H1 (cell line): ENCODE results near the gene MTMR6. TPM values are rescaled to one million over a fixed set of nuclear protein-coding genes. Genes with fewer than 3 reads are reported as not detected.

Source experiments
- ASH2L ChIP-seq: fragments of 200-600, 300-600 bp; sonication (generic); IDR thresholded peaks from one replicate; pipeline ENCODE4 v1.7.1; 2017; ENCODE audit warnings: low read length
- CEBPB ChIP-seq: IDR thresholded peaks from 2 replicates; pipeline ENCODE4 v1.6.1; 2012; ENCODE audit warnings: low read depth, low read length
- CHD1 ChIP-seq: IDR thresholded peaks from 2 replicates; pipeline ENCODE4 v1.6.1; 2012; ENCODE audit warnings: low read depth, low read length, improper control_type of control experiment
- EZH2 ChIP-seq: fragments of 200-600 bp; sonication (generic); IDR thresholded peaks from 2 replicates; pipeline ENCODE4 v1.7.1; 2012; ENCODE audit warnings: low read depth, mild to moderate bottlenecking, moderate library complexity, low read length, inconsistent platforms; ENCODE audit not compliant: severe bottlenecking
- RFX5 ChIP-seq: IDR thresholded peaks from 2 replicates; pipeline ENCODE4 v1.6.1; 2011; ENCODE audit warnings: low read depth, low read length, improper control_type of control experiment, borderline replicate concordance
- RXRA ChIP-seq: IDR thresholded peaks from 2 replicates; pipeline ENCODE4 v1.6.1; 2011; ENCODE audit warnings: low read depth, mild to moderate bottlenecking, low read length, moderate library complexity; ENCODE audit not compliant: insufficient read depth
- TCF12 ChIP-seq: IDR thresholded peaks from 2 replicates; pipeline ENCODE4 v1.6.1; 2011; ENCODE audit warnings: low read depth, mild to moderate bottlenecking, low read length
- polyA plus RNA-seq, 7 experiments: library from polyadenylated mRNA; depleted of rRNA in 3 of 7; stranded (reverse) in 5 of 7; unstranded in 2 of 7; fragments of >200 nt in 5 of 7; fragments of 200-250 nt in 2 of 7; gene quantifications; 1 replicate in 5 of 7; 2 replicates in 1 of 7; 4 replicates in 1 of 7; pipeline versions ENCODE4 v1.2.1 to v1.2.3, GENCODE V29; 2011 to 2013; ENCODE audit warnings: missing spikeins in 2 of 7, mixed read lengths in 2 of 7
- total RNA-seq: library from RNA; stranded (reverse); fragmentation: NEBNext Ultra II Directional; extraction: Animal tissue kit (Norgen Biotek cat#: 25700); gene quantifications from 2 replicates; pipeline ENCODE4 v1.2.1, GENCODE V29; 2021

MTMR6 gene
- total and polyA plus RNA-seq, 2 of the 8 experiments (the other 6 are each of a cell fraction or from before 2014, with no cell fraction given), result 2.1 to 8.4 TPM

GRCh38 chr13:25330541-25330940, 43.3 kb upstream of the MTMR6 start (continued):
- TF ChIP-seq ASH2L, result no peak
- TF ChIP-seq TCF12, result no peak
- no peak for TF ChIP-seq RFX5
- no peak for TF ChIP-seq EZH2
- no peak for TF ChIP-seq RXRA
- TF ChIP-seq CHD1, result no peak
- no peak for TF ChIP-seq CEBPB
- TF ChIP-seq, all 59 proteins: peak for 0
